CMK (cell line): Measurements from ENCODE around the gene ADSS2.

Source experiments
- DNase-seq: peaks from one replicate; pipeline ENCODE4 v3.0.0-alpha.2; 2010; ENCODE audit warnings: low read depth

Gene ADSS2

GRCh38 chr1:244445320-244446181 is 6.2 kb downstream of the ADSS2 start:
- DNase-seq, result no peak

GRCh38 chr1:244444854-244445253 is 6.9 kb downstream of the ADSS2 start:
- DNase-seq, result no peak

GRCh38 chr1:244442850-244443249 is 8.9 kb downstream of the ADSS2 start:
- no peak for DNase-seq

- DNase-seq, result no peak
Observed at GRCh38 chr1:244439391-244440032, 12.2 kb downstream of the ADSS2 start.

GRCh38 chr1:244437086-244437468 is 14.6 kb downstream of the ADSS2 start:
- DNase-seq, result no peak

- no peak for DNase-seq
Observed at GRCh38 chr1:244436336-244437085, 15.2 kb downstream of the ADSS2 start.

- DNase-seq, result no peak
Observed at GRCh38 chr1:244435562-244436205, 16.0 kb downstream of the ADSS2 start.

- no peak for DNase-seq
Observed at GRCh38 chr1:244431166-244431565, 20.5 kb downstream of the ADSS2 start.

- DNase-seq, result no peak
Observed at GRCh38 chr1:244429818-244430217, 21.9 kb downstream of the ADSS2 start.

- no peak for DNase-seq
Observed at GRCh38 chr1:244427647-244428046, 24.1 kb downstream of the ADSS2 start.

- no peak for DNase-seq
Observed at GRCh38 chr1:244424649-244425334, 26.9 kb downstream of the ADSS2 start.

- no peak for DNase-seq
Observed at GRCh38 chr1:244422174-244422573, 29.5 kb downstream of the ADSS2 start.

GRCh38 chr1:244419024-244419423 is 32.7 kb downstream of the ADSS2 start:
- no peak for DNase-seq

- no peak for DNase-seq
Observed at GRCh38 chr1:244414543-244414942, 37.2 kb downstream of the ADSS2 start.

GRCh38 chr1:244413736-244414135 is 38.0 kb downstream of the ADSS2 start:
- no peak for DNase-seq

GRCh38 chr1:244412176-244412575 is 39.5 kb downstream of the ADSS2 start:
- no peak for DNase-seq

- DNase-seq, result no peak
Observed at GRCh38 chr1:244409701-244410100, 42.0 kb downstream of the ADSS2 start.

GRCh38 chr1:244406337-244406736 is 45.4 kb downstream of the ADSS2 start:
- no peak for DNase-seq

GRCh38 chr1:244405856-244406255 is 45.9 kb downstream of the ADSS2 start:
- no peak for DNase-seq

GRCh38 chr1:244403431-244403830 is 48.3 kb downstream of the ADSS2 start:
- no peak for DNase-seq

GRCh38 chr1:244400974-244401373 is 50.7 kb downstream of the ADSS2 start:
- no peak for DNase-seq

GRCh38 chr1:244397131-244397530 is 54.6 kb downstream of the ADSS2 start:
- no peak for DNase-seq
